HUDEP-2 (cell line): ENCODE data around the gene NAA16.
"Not testable (repeated sequence)": the region's sequence is repeated elsewhere in the genome, so short reads cannot be mapped to it uniquely, and the experiment has no call there.

ENCODE experiments used
- DNase-seq, 76 experiments: peaks; one replicate each; lab custom pipeline; 2025; ENCODE audit not compliant: unreplicated experiment in 76 of 76; lab: John Stamatoyannopoulos, UW

Gene NAA16

GRCh38 chr13:41310963-41311405 is at the start of gene NAA16:
NAA16 (plus strand) TSS chr13:41311267; CDS start chr13:41311529, 262 bp downstream.
- DNase-seq: peak in 75 of 76 experiments; percentile 6 to 93 (median 81)

GRCh38 chr13:41263261-41263971 is 47.7 kb upstream of the NAA16 start, which contains the start of gene MTRF1:
MTRF1 (minus strand) TSS chr13:41263576; CDS start chr13:41260907, 2,669 bp downstream.
- peak in 74 of 76 experiments; percentile 35 to 84 (median 66) for DNase-seq

- DNase-seq: no peak
Measured at GRCh38 chr13:41267106-41267505, 44.0 kb upstream of the NAA16 start.

- peak in 4 of 76 experiments; percentile 5 to 33 (median 16) for DNase-seq
Measured at GRCh38 chr13:41268764-41269163, 42.3 kb upstream of the NAA16 start.

GRCh38 chr13:41271456-41272285 is 39.4 kb upstream of the NAA16 start:
- no peak for DNase-seq

GRCh38 chr13:41273831-41274441 is 37.1 kb upstream of the NAA16 start:
- DNase-seq: no peak

- no peak for DNase-seq
Measured at GRCh38 chr13:41274881-41275280, 36.2 kb upstream of the NAA16 start.

GRCh38 chr13:41276824-41277223 is 34.2 kb upstream of the NAA16 start:
- no peak for DNase-seq

- DNase-seq: not testable (repeated sequence)
Measured at GRCh38 chr13:41279156-41279555, 31.9 kb upstream of the NAA16 start.

GRCh38 chr13:41282129-41282571 is 28.9 kb upstream of the NAA16 start:
- DNase-seq: no peak

GRCh38 chr13:41284512-41285288 is 26.4 kb upstream of the NAA16 start:
- DNase-seq: no peak

- DNase-seq: no peak
Measured at GRCh38 chr13:41286370-41286769, 24.7 kb upstream of the NAA16 start.

GRCh38 chr13:41289463-41289881 is 21.6 kb upstream of the NAA16 start:
- DNase-seq: no peak

- DNase-seq: no peak
Measured at GRCh38 chr13:41291246-41291645, 19.8 kb upstream of the NAA16 start.

- no peak for DNase-seq
Measured at GRCh38 chr13:41293272-41293671, 17.8 kb upstream of the NAA16 start.

GRCh38 chr13:41294914-41295313 is 16.2 kb upstream of the NAA16 start:
- DNase-seq: no peak

- no peak for DNase-seq
Measured at GRCh38 chr13:41295973-41296372, 15.1 kb upstream of the NAA16 start.

- no peak for DNase-seq
Measured at GRCh38 chr13:41296879-41297646, 14.0 kb upstream of the NAA16 start.

- DNase-seq: no peak
Measured at GRCh38 chr13:41299316-41300094, 11.6 kb upstream of the NAA16 start.
